H1 (cell line): ENCODE measurements around the gene RHBDF1. TPM values are rescaled to one million over a fixed set of nuclear protein-coding genes. Genes with fewer than 3 reads are reported as not detected.

ENCODE experiments used
- ASH2L ChIP-seq: fragments of 200-600, 300-600 bp; sonication (generic); IDR thresholded peaks from one replicate; pipeline ENCODE4 v1.7.1; 2017; ENCODE audit warnings: low read length
- CBX5 ChIP-seq: fragments of 300-800, 300-1000 bp; sonication (generic); IDR thresholded peaks from 2 replicates; pipeline ENCODE4 v1.7.1; 2016; ENCODE audit warnings: antibody characterized with exemption, low read length, low read depth
- CHD2 ChIP-seq: IDR thresholded peaks from 2 replicates; pipeline ENCODE4 v1.6.1; 2012; ENCODE audit warnings: low read length, improper control_type of control experiment
- CTBP2 ChIP-seq: IDR thresholded peaks from 2 replicates; pipeline ENCODE4 v1.7.0; 2011; ENCODE audit warnings: borderline replicate concordance, mild to moderate bottlenecking, moderate library complexity, mixed read lengths, low read length; ENCODE audit not compliant: insufficient read depth, insufficient read length
- FOSL1 ChIP-seq: IDR thresholded peaks from 2 replicates; pipeline ENCODE4 v1.6.1; 2011; ENCODE audit warnings: mild to moderate bottlenecking, low read depth, low read length, moderate library complexity; ENCODE audit not compliant: insufficient read depth
- GABPA ChIP-seq: IDR thresholded peaks from 2 replicates; pipeline ENCODE4 v1.6.1; 2011; ENCODE audit warnings: mild to moderate bottlenecking, low read length, moderate library complexity, borderline replicate concordance; ENCODE audit not compliant: insufficient read depth
- JUN ChIP-seq: IDR thresholded peaks from 2 replicates; pipeline ENCODE4 v1.6.1; 2011; ENCODE audit warnings: low read depth, mild to moderate bottlenecking, improper control_type of control experiment, low read length
- JUND ChIP-seq: IDR thresholded peaks from 2 replicates; pipeline ENCODE4 v1.6.1; 2011; ENCODE audit warnings: mild to moderate bottlenecking, improper control_type of control experiment, low read length
- POLR2A ChIP-seq, 2 experiments: IDR thresholded peaks; 1 replicate in 1 of 2; 2 replicates in 1 of 2; pipeline ENCODE4 v1.6.1; 2011; ENCODE audit warnings: low read depth in 2 of 2, low read length in 2 of 2, mild to moderate bottlenecking in 2 of 2; ENCODE audit errors: control extremely low read depth in 1 of 2
- POLR2AphosphoS5 ChIP-seq: IDR thresholded peaks from 2 replicates; pipeline ENCODE4 v1.6.1; 2011; ENCODE audit warnings: low read depth, low read length
- RXRA ChIP-seq: IDR thresholded peaks from 2 replicates; pipeline ENCODE4 v1.6.1; 2011; ENCODE audit warnings: low read depth, mild to moderate bottlenecking, low read length, moderate library complexity; ENCODE audit not compliant: insufficient read depth
- SP1 ChIP-seq: IDR thresholded peaks from 2 replicates; pipeline ENCODE4 v1.6.1; 2011; ENCODE audit warnings: low read depth, low read length
- YY1 ChIP-seq: IDR thresholded peaks from 2 replicates; pipeline ENCODE4 v1.6.1; 2011; ENCODE audit warnings: low read depth, mild to moderate bottlenecking, low read length
- polyA plus RNA-seq, 7 experiments: library from polyadenylated mRNA; depleted of rRNA in 3 of 7; stranded (reverse) in 5 of 7; unstranded in 2 of 7; fragments of >200 nt in 5 of 7; fragments of 200-250 nt in 2 of 7; gene quantifications; 1 replicate in 5 of 7; 2 replicates in 1 of 7; 4 replicates in 1 of 7; pipeline versions ENCODE4 v1.2.1 to v1.2.3, GENCODE V29; 2011 to 2013; ENCODE audit warnings: missing spikeins in 2 of 7, mixed read lengths in 2 of 7
- total RNA-seq: library from RNA; stranded (reverse); fragmentation: NEBNext Ultra II Directional; extraction: Animal tissue kit (Norgen Biotek cat#: 25700); gene quantifications from 2 replicates; pipeline ENCODE4 v1.2.1, GENCODE V29; 2021

Gene RHBDF1
- total and polyA plus RNA-seq, 2 of the 8 experiments (the other 6 are each of a cell fraction or from before 2014, with no cell fraction given), result 37.4 to 51.6 TPM

GRCh38 chr16:71540-72401 is 660 bp downstream of the RHBDF1 start (continued):
- TF ChIP-seq JUN, result no peak
- TF ChIP-seq GABPA, result 0 out of 2 replicates have a peak, but pooled peaks have one; percentile 6
- no peak for TF ChIP-seq RXRA
- no peak for TF ChIP-seq JUND
- TF ChIP-seq ASH2L, result peak; percentile 39
- no peak for TF ChIP-seq FOSL1
- TF ChIP-seq CHD2, result 0 out of 2 replicates have a peak, but pooled peaks have one; percentile 14
- TF ChIP-seq CBX5, result no peak
- TF ChIP-seq POLR2A (IDR thresholded peaks at IDR 0.05; ENCODE audit: control extremely low read depth in 1 of 2, low read depth in 2 of 2, low read length in 2 of 2), result peak in 1 of 2 experiments; percentile 65; a peak in 1 of 3 replicates
- 0 out of 2 replicates have a peak, but pooled peaks have one; percentile 66 for TF ChIP-seq SP1
- no peak for TF ChIP-seq YY1
- peak; percentile 43; the same call in 1 of the 2 replicates for TF ChIP-seq POLR2AphosphoS5
- TF ChIP-seq CTBP2, result peak; percentile 19
- TF ChIP-seq, all 59 proteins: peak for 10
